ENCODE results near the gene NANOS2. TPM values are rescaled to one million over a fixed set of nuclear protein-coding genes. Genes with fewer than 3 reads are reported as not detected.
A peak's percentile ranks its signal among the peaks of the same experiment; 100 is the strongest.

The NANOS2 gene
- total RNA-seq, 4 donors from 2014 or later, result not detected

DNA sequence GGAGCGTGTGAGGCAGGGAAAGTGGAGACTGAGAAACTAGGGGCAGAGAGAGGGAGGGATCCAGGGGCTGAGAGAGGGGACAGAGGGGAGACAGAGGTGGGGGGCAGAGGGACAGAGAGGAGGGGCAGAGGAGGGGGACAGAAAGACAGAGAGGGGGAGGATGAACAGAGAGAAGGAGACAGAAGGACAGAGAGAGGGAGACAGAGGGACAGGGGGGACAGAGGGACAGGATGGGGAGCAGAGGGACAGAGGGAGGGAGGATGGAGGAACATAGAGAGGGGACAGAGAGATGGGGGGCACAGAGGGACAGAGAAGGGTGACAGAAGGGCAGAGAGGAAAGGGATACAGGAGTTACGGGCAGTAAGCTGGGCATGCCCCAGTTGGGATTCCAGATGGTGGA lies 14.7 kb upstream of the NANOS2 start:
- Histone ChIP-seq H3K27me3 (peaks cover 23% of the 10 kb centered on the region), H3K9me3 (no peaks in the 10 kb centered on the region), H3K36me3 (no peaks in the 10 kb centered on the region), H3K27ac (no peak overlapping the region), H3K4me3 (no peak overlapping the region), H3K4me1 (peaks cover 8% of the 10 kb centered on the region)
- WGBS, result 70% methylated on average over 2 of the region's 2 CpGs
- DNase-seq (ENCODE audit: low spot score in 2 of 2), result no peak
- TF ChIP-seq POLR2A (IDR thresholded peaks at IDR 0.05), result no peak
- no peak for TF ChIP-seq POLR2AphosphoS5 (IDR thresholded peaks at IDR 0.05)
- no peak for TF ChIP-seq EP300 (IDR thresholded peaks at IDR 0.05)
- no peak for TF ChIP-seq CTCF (IDR thresholded peaks at IDR 0.05)

DNA sequence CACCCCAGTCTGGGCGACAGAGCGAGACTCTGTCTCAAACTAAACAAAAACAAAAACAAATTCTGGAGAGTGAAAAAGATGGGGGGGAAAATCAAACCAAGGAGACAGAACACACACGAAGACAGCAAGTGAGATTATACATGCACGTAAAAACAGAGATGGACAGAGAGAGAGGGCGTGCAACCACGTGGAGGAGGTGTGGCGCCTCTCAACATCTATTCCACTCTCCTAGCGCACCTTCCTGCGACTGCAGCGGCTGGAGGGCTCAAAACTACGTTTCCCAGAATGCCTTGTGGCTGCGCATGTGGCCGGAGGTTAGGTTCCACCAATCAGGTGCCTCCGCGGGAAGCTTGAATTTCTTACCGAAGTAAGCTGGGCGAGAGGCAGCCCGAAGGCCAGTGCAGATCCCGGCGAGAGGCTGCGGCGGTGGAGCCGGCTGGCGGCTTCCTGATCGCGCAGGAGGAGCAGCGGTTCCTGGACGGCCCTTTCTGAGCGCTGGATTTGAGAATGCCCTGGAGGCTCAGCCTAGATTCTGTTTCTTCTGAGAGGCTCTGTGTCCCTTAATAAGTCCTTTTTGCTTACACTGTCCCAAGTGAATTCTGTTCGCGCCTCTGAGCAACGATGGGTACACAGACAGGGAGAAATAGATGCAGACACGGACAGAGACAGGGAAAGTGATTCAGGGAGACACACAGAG lies 13.1 kb upstream of the NANOS2 start:
- peak; percentile 91 for DNase-seq (ENCODE audit: low spot score in 2 of 2)
- H3K36me3 ChIP-seq, result no peaks in the 10 kb centered on the region
- peaks cover 7% of the 10 kb centered on the region for H3K27me3 ChIP-seq
- H3K27ac ChIP-seq, result no peak overlapping the region
- 12% methylated on average over 30 of the region's 33 CpGs for WGBS
- no peaks in the 10 kb centered on the region for H3K9me3 ChIP-seq
- no peak overlapping the region for H3K4me3 ChIP-seq
- H3K4me1 ChIP-seq, result peaks cover 8% of the 10 kb centered on the region
- peak in 2 of 3 donors; percentile 44 to 91 for TF ChIP-seq POLR2AphosphoS5 (IDR thresholded peaks at IDR 0.05)
- no peak for TF ChIP-seq CTCF (IDR thresholded peaks at IDR 0.05)
- no peak for TF ChIP-seq POLR2A (IDR thresholded peaks at IDR 0.05)
- TF ChIP-seq EP300 (IDR thresholded peaks at IDR 0.05), result no peak

DNA sequence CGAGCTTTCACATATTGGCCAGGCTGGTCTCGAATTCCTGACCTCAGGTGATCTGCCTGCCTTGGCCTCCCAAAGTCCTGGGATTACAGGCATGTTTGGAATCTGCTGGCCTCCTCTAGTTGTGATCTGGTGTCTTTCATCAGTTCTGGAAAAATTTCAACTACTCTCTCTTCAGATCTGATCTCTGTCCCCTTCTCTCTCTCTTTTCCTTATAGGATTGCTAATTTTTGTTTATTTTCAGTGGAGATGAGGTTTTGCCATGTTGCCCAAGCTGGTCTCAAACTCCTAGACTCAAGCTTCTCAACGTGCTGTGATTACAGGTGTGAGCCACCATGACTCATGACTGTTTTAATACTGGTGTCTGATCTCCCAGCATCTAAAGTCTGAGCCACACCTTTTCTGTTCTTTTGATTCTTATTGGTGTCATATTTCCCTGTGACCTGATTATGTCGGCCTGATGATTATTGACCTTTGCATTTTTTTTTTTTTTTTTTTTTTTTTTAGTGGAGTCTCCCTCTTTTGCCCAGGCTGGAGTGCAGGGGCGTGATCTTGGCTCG lies 10.4 kb upstream of the NANOS2 start:
- Histone ChIP-seq H3K27me3 (peaks cover 7% of the 10 kb centered on the region), H3K4me1 (peaks cover 8% of the 10 kb centered on the region), H3K36me3 (no peaks in the 10 kb centered on the region), H3K9me3 (no peaks in the 10 kb centered on the region), H3K4me3 (no peak overlapping the region), H3K27ac (no peak overlapping the region)
- DNase-seq (ENCODE audit: low spot score in 2 of 2), result no peak
- no peak for TF ChIP-seq POLR2AphosphoS5 (IDR thresholded peaks at IDR 0.05)
- TF ChIP-seq CTCF (IDR thresholded peaks at IDR 0.05), result no peak
- TF ChIP-seq EP300 (IDR thresholded peaks at IDR 0.05), result no peak
- TF ChIP-seq POLR2A (IDR thresholded peaks at IDR 0.05), result no peak
- 72% methylated on average over 6 of the region's 6 CpGs for WGBS

DNA sequence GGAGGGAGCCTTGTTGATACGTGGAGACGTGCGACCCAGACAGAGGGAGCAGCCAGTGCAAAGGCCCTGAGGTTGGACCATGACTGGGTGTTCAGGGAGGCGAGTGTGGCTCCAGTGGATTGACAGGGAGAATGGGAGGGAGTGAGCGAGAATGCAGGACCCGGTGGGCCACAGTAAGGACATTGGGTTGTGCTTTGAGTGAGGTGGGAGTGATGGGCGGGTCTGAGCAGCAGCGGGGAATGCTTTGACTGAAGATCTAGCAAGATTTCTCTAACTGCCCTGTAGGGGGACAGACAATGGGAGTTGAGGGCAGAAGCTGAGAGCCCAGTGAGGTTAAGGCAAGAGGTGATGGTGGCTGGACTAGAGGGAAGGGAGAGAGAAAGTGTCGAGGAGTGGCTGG lies 7.7 kb upstream of the NANOS2 start:
- DNase-seq (ENCODE audit: low spot score in 2 of 2), result no peak
- TF ChIP-seq EP300 (IDR thresholded peaks at IDR 0.05) (no peak), POLR2AphosphoS5 (IDR thresholded peaks at IDR 0.05) (no peak), CTCF (IDR thresholded peaks at IDR 0.05) (no peak), POLR2A (IDR thresholded peaks at IDR 0.05) (no peak)
- Histone ChIP-seq H3K27ac (no peak overlapping the region), H3K4me3 (no peak overlapping the region), H3K4me1 (no peaks in the 10 kb centered on the region), H3K9me3 (no peaks in the 10 kb centered on the region), H3K27me3 (peaks cover 13% of the 10 kb centered on the region), H3K36me3 (no peaks in the 10 kb centered on the region)
- 62% methylated on average over 9 of the region's 9 CpGs for WGBS

DNA sequence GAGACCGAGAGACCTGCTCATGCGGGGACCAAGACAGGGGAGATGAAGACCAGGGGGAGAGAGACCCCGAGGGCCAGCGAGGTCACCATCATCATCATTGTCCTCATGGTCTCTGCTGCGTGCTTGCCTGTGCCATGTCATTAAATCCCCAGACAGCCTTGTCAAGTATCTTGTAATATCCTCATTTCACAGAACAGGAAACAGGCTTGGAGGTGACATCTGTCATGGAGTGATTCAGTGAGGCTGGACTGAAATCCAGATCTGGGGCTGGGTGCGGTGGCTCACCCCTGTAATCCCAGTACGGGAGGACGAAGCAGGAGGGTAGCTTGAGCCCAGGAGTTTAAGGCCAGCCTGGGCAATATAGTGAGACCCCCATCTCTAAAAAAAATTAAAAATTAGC lies 5.9 kb upstream of the NANOS2 start:
- no peak for DNase-seq (ENCODE audit: low spot score in 2 of 2)
- H3K4me3 ChIP-seq, result no peak overlapping the region
- WGBS, result 65% methylated on average over 8 of the region's 8 CpGs
- no peak for TF ChIP-seq EP300 (IDR thresholded peaks at IDR 0.05)
- TF ChIP-seq POLR2A (IDR thresholded peaks at IDR 0.05), result no peak
- TF ChIP-seq CTCF (IDR thresholded peaks at IDR 0.05), result no peak
- TF ChIP-seq POLR2AphosphoS5 (IDR thresholded peaks at IDR 0.05), result no peak
- H3K27me3 ChIP-seq, result peaks cover 13% of the 10 kb centered on the region
- no peaks in the 10 kb centered on the region for H3K36me3 ChIP-seq
- no peaks in the 10 kb centered on the region for H3K4me1 ChIP-seq
- no peaks in the 10 kb centered on the region for H3K9me3 ChIP-seq
- H3K27ac ChIP-seq, result no peak overlapping the region

All from suprapubic skin (tissue), 4 donors.